Prostate gland (tissue), 2 donors: Measurements from ENCODE around the gene CLDN3. TPM values are rescaled to one million over a fixed set of nuclear protein-coding genes. Genes with fewer than 3 reads are reported as not detected.

Experiments
- DNase-seq: peaks from one replicate; pipeline ENCODE4 v3.0.0-alpha.2; 2019; ENCODE audit warnings: low spot score
- H3K27ac ChIP-seq, 2 donors: fragments of 200-600 bp; sonication (generic); 2 replicates each; pipeline ENCODE4 v1.5.1; 2017 to 2019
- H3K27me3 ChIP-seq: fragments of 200-600 bp; sonication (generic); replicated peaks from 2 replicates; pipeline ENCODE4 v1.5.1; 2019; ENCODE audit not compliant: insufficient read depth
- H3K36me3 ChIP-seq, 2 donors: fragments of 200-600 bp; sonication (generic); 1 replicate in 1 of 2; 2 replicates in 1 of 2; pipeline versions ENCODE4 v1.5.1 to v1.8.1; 2017 to 2019
- H3K4me1 ChIP-seq: fragments of 200-600 bp; sonication (generic); replicated peaks from 2 replicates; pipeline ENCODE4 v1.5.1; 2019
- H3K4me3 ChIP-seq, 2 donors: fragments of 200-600 bp; sonication (generic); 2 replicates each; pipeline ENCODE4 v1.5.1; 2017 to 2019
- H3K9me3 ChIP-seq: fragments of 200-600 bp; sonication (generic); 2 replicates; pipeline ENCODE4 v1.5.1; 2017
- CTCF ChIP-seq, 4 experiments: fragments of 200-600 bp in 2 of 4; fragments of 450-650 bp in 2 of 4; sonication (generic) in 2 of 4; IDR thresholded peaks; 1 replicate in 3 of 4; 2 replicates in 1 of 4; pipeline ENCODE4 v1.5.1; 2016 to 2019; ENCODE audit warnings: antibody characterized with exemption in 4 of 4, mild to moderate bottlenecking in 2 of 4, moderate library complexity in 2 of 4
- POLR2A ChIP-seq: fragments of 450-650 bp; IDR thresholded peaks from one replicate; pipeline ENCODE4 v1.6.1; 2016; ENCODE audit warnings: antibody characterized with exemption, mild to moderate bottlenecking
- POLR2AphosphoS5 ChIP-seq: sonication (generic); formaldehyde crosslinking; IDR thresholded peaks from one replicate; pipeline ENCODE4 v1.6.1; 2017; ENCODE audit warnings: antibody characterized with exemption
- WGBS: methylation state at CpG from one replicate; pipeline ENCODE4 v1.1.5; 2018; 5-methylcytosine and 5-hydroxymethylcytosine counted together
- intact Hi-C: fragments of 100-400 bp; cut with DNase I; formaldehyde crosslinking; loops from one replicate; pipeline ENCODE4 v1.14.2; 2022
- total RNA-seq, 2 donors: library from RNA; depleted of rRNA; stranded (reverse); fragments of >200 nt; gene quantifications; one replicate each; pipeline ENCODE4 v1.1.0, GENCODE V29; 2016

CLDN3 gene
- 100 to 1,000 TPM; 156 to 176 TPM for total RNA-seq

GRCh38 chr7:73770002-73770859 lies at the start of gene CLDN3:
CLDN3 (minus strand) TSS chr7:73770270; CDS start chr7:73770049, 221 bp downstream.
- Histone ChIP-seq H3K4me1 (no peaks in the 10 kb centered on the region), H3K9me3 (no peaks in the 10 kb centered on the region), H3K4me3 (peak within 1 kb of the TSS; percentile 34 to 42), H3K36me3 (no peaks in the 10 kb centered on the region), H3K27ac (peak within 1 kb of the TSS; percentile 78 to 80), H3K27me3 (no peaks in the 10 kb centered on the region)
- under 1% methylated on average over 42 of the region's 82 CpGs for WGBS
- TF ChIP-seq CTCF (IDR thresholded peaks at IDR 0.05) (no peak), POLR2AphosphoS5 (peak; percentile 64), POLR2A (peak; percentile 54)
- intact Hi-C loops, result no loop called here
- DNase-seq, result peak; percentile 83

- whole genome bisulfite sequencing, result 90% methylated on average over 6 of the region's 6 CpGs
- Histone ChIP-seq H3K4me3 (no peak overlapping the region), H3K27ac (no peak overlapping the region), H3K36me3 (no peaks in the 10 kb centered on the region), H3K27me3 (no peaks in the 10 kb centered on the region), H3K4me1 (no peaks in the 10 kb centered on the region), H3K9me3 (no peaks in the 10 kb centered on the region)
- no peak for TF ChIP-seq POLR2A
- TF ChIP-seq CTCF (IDR thresholded peaks at IDR 0.05), result no peak
- TF ChIP-seq POLR2AphosphoS5, result no peak
- intact Hi-C loops, result no loop called here
- no peak for DNase-seq
Observed at GRCh38 chr7:73817121-73817520, 47.1 kb upstream of the CLDN3 start.

GRCh38 chr7:73815436-73815835 lies 45.4 kb upstream of the CLDN3 start:
- TF ChIP-seq POLR2A, result no peak
- TF ChIP-seq POLR2AphosphoS5, result no peak
- TF ChIP-seq CTCF (IDR thresholded peaks at IDR 0.05), result no peak
- intact Hi-C loops, result no loop called here
- WGBS, result 79% methylated on average over 8 of the region's 8 CpGs
- Histone ChIP-seq H3K4me1 (no peaks in the 10 kb centered on the region), H3K36me3 (no peaks in the 10 kb centered on the region), H3K27me3 (no peaks in the 10 kb centered on the region), H3K27ac (no peak overlapping the region), H3K4me3 (no peak overlapping the region), H3K9me3 (no peaks in the 10 kb centered on the region)
- DNase-seq, result no peak

- intact Hi-C loops, result no loop called here
- H3K27ac ChIP-seq, result no peak overlapping the region
- H3K36me3 ChIP-seq, result no peaks in the 10 kb centered on the region
- WGBS, result 97% methylated on average over 3 of the region's 3 CpGs
- H3K27me3 ChIP-seq, result no peaks in the 10 kb centered on the region
- no peaks in the 10 kb centered on the region for H3K9me3 ChIP-seq
- TF ChIP-seq CTCF (IDR thresholded peaks at IDR 0.05), result no peak
- no peak for TF ChIP-seq POLR2AphosphoS5
- TF ChIP-seq POLR2A, result no peak
- no peaks in the 10 kb centered on the region for H3K4me1 ChIP-seq
- DNase-seq, result no peak
- no peak overlapping the region for H3K4me3 ChIP-seq
Observed at GRCh38 chr7:73812996-73813395, 42.9 kb upstream of the CLDN3 start.

- TF ChIP-seq POLR2AphosphoS5, result peak; percentile 50
- TF ChIP-seq CTCF (IDR thresholded peaks at IDR 0.05), result peak; percentile 26 to 82 (median 64)
- TF ChIP-seq POLR2A, result no peak
- peak; percentile 63 for DNase-seq
- no peak overlapping the region for H3K27ac ChIP-seq
- H3K36me3 ChIP-seq, result no peaks in the 10 kb centered on the region
- H3K9me3 ChIP-seq, result no peaks in the 10 kb centered on the region
- intact Hi-C loops, result no loop called here
- H3K27me3 ChIP-seq, result no peaks in the 10 kb centered on the region
- no peak overlapping the region for H3K4me3 ChIP-seq
- no peaks in the 10 kb centered on the region for H3K4me1 ChIP-seq
- WGBS, result 13% methylated on average over 11 of the region's 11 CpGs
Observed at GRCh38 chr7:73811760-73812168, 41.7 kb upstream of the CLDN3 start.
